HTERT RPE-1 (cell line): ENCODE data around the gene PRELID3B.

Source experiments
- in situ Hi-C: fragments of 300-500 bp; cut with MboI; formaldehyde crosslinking; loops from 4 replicates; pipeline ENCODE4 v1.14.3; 2020; ENCODE audit warnings: low sequenced_read_pairs

The PRELID3B gene

DNA sequence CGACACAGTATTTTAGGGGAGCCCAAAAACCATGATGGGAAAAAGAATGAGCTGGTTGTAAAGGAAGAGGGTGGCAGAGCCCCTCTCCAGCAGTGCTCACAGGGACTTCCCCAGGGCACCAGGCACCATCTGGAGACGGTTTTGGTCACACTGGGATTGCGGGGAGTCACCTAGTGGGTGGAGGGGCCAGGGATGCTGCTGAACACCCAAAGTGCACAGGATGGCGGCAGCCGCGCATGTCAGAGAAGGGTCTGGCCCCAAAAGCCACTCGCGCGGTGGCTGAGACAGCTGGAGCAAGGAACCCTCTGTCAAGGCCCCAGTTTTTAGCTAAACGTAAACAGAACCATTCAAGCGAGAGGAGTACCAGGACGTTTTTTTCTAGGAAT, 46.4 kb downstream of the PRELID3B start:
- in situ Hi-C loops: no loop called here

DNA sequence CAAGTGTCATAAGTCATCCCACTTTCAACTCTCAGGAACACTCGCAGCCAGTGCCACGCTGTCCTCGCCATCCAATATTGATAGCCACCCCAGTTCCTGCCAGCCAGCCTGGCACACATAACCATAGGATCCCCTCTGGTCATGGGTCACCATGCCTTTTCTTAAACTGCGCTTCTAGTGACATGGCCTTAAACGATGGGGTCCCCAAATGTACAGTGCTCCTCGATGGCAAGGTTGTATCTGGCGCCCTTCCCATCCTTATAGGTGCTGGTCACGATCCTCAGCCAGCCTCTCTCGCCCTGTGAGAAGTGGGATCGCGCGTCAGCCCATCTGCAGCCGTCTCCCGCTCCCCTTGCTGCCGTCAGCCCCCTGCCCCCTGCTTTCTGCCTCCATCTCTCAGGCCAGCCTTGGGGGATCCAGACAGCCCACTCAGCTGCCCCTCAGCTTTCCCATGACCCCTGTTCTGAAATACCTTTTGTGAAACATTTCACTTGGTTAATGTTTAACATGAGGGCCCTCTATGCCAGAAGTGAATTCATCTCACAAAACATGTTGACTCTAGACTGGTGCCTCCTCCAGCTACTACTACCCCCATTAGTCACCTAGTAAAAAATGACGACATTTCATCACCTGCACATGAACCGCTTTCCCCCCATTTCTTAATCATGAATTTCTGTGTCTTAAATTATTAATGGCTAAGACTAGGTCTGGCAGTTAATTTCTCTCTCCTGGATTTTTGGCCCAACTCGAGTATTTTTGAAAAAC, 46.9 kb downstream of the PRELID3B start:
- in situ Hi-C loops: no loop called here

DNA sequence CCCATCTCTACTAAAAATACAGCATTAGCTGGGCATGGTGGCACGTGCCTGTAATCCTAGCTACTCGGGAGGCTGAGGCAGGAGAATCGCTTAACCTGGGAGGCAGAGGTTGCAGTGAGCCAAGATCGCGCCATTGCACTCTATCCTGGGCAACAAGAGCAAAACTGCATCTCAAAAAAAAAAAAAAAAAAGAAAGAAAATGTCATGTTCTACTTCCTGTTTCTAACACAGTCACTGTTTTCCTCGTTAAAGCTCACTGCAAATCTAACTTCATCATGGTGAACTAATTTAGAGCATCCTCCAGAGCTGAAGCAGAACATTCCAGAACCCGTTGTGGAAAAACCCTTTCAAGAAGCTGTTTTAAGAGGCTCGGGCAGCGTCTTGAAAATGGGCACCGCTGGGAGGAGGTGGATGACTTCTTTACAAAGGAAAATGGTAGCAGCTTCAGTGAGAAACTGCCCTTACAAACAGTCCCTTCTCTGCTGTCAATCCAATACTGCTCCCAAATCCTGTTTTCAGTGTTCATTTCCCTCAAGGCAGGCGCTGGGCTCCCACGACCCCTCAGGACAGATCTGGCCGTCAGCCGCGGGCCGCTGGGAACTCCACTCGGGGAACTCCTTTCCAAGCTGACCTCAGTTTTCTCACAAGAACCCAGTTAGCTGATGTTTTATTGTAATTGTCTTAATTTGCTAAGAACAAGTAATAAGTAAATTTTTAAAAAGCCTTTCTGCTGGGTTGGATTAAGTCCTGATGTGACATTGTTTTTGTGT, 48.0 kb downstream of the PRELID3B start:
- in situ Hi-C loops: no loop called here

DNA sequence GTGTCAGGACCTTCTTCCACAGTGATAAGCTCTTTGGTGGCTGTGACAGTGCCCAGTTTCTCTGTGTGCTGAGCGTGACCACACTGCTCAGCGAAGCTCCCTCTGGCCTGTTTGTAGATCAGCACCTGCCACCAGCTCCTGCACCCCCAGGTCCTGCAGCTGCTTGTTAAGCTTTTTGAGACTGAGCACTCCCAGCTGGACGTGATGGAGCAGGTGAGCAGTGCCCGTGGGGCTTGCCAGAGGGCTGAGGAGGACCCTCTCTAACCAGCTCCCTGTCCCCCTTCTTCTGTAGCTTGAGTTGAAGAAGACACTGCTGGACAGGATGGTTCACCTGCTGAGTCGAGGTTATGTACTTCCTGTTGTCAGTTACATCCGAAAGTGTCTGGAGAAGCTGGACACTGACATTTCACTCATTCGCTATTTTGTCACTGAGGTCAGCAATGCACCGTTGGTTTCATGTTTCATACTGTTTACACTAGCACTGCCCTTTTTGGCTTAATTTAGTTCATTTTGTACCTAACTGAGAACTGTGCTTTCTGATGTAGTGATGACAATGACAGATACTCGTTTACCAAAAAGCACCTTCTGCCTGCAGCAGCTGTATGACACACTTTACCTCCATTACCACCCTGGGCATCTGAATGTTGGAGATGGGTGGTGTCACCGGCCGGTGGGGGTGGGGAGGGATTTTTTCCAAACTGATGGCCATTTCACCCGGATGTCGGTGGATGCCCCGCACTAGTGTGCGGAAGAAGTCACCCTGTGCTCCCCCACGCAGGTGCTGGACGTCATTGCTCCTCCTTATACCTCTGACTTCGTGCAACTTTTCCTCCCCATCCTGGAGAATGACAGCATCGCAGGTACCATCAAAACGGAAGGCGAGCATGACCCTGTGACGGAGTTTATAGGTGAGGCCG, 49.0 kb downstream of the PRELID3B start:
- in situ Hi-C loops: no loop called here

DNA sequence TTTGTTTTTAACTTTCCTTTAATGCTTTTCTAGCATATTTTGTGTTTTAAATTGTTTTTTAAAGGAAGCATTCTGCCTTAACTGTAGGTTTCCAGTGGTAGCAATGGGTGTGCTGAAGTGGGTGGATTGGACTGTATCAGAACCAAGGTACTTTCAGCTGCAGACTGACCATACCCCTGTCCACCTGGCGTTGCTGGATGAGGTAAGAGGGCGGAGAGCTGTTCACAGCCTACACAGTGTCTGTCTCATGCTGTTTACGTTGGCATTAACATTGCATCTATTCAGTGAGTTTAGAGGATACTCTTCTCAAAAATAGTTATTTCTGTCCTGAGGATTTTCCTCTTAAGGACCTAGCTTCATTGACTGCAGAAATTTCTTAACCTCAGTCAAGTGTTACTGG, 49.7 kb downstream of the PRELID3B start:
- in situ Hi-C loops: no loop called here

DNA sequence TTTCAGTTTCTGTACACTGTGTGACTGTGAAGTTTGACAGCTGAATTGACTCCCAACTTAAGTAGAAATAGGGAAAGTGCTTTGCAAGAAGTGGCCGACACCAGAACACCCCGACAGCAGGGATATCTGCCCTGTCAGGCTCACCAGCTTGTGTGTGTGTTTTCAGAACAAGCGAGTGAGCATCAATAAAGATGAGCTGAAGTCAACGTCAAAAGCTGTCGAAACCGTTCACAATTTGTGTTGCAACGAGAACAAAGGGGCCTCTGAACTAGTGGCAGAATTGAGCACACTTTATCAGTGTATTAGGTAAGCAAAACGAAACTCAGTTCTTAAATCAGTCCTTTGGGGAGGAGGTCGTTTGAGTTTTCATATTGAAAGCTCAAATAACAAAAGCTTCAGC, 50.9 kb downstream of the PRELID3B start:
- in situ Hi-C loops: no loop called here

DNA sequence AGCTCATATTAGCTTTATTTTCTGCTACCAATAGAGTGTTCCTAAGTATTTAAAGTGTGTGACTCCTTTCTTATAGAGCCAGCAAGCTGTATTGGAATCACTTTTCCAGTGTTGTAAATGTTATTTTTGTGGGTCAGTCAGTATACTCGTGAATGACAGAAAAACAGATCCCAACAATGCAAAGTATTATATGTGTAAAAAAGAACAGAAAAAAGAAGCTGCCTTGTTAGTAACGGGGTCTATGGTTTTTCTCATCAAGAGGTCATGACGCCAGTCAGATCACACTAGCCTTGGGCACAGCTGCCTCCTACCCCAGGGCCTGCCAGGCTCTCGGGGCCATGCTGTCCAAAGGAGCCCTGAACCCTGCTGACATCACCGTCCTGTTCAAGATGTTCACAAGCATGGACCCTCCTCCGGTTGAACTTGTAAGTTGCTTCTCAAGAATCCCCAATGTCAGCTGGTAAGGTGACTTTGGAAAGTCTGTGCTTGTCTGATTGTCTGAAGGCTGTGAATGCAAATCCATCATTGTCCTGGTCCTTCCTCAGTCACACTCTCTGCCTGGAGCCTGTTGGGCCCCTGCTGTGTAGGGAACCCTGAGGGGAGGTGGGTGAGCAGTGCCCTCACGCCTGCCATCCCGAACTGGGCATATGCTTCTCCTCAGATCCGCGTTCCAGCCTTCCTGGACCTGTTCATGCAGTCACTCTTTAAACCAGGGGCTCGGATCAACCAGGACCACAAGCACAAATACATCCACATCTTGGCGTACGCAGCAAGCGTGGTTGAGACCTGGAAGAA, 51.7 kb downstream of the PRELID3B start:
- in situ Hi-C loops: no loop called here

DNA sequence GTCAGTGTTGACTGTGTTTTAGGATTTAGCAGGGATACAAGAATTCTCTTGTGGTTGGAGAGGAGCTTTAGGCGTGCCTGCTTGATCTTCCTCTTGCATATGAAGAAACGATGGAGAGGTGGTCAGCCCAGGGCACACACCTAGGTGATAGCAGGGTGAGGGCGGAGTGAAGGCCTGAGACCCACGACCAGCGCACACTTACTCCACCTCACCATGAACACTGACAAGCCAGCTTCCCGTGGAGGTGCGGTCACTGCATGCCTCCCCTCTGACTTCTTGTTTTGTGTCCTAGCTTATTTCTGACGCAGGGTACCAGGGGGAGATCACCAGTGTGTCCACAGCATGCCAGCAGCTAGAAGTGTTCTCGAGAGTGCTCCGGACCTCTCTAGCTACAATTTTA, 53.4 kb downstream of the PRELID3B start:
- in situ Hi-C loops: no loop called here

DNA sequence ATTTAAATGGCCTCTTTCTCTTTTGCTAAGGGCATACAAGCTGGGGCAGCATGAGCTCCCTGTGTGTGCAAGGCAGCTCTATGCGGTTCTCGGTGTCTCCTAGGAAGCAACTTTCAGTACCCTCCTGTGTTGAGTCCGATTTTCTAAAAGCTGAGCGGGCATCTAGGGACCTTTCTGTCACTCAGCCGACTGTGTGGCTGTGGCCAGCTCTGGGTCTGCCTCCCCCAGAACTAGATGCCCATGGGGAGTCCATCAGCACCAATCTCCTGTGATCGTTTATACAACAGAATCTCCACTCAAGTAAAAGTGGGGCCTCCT, 54.1 kb downstream of the PRELID3B start:
- in situ Hi-C loops: no loop called here

DNA sequence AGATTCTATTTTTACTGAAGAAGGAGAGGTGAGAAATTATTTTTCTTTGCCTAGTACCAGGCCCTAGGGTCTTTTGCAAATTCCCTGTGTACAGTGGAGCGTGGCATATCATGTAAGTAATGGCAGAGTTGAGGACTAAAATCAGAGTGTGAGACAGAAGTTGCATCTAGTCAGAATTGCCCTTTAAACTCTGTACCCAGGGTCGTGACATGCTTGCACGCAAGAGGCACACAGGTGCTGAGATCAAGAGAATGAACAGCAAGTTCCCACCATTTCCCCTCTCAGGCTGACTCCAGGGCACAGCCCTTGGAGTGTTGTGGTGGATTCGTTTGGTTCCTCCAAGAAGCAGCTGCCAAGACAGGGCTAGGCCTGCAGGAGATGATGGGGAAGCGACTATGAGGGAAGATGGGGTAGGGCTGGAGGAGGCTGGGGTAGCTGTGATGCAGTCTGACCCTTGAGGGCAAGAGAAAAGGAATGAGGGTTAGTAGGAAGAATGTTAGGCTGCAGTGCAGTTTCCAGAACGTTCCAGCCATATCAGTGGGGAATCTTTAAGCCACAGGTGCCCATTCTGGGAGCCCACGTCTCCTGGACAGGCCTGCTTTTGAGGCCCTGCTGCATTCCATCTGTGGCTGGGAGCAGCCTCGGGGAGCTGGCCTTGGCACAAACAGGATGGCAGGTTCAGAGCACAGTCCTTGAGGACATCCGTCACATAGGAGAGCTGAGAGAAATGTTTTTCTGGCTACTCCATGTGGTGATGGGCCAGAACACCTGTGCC, 54.6 kb downstream of the PRELID3B start:
- in situ Hi-C loops: no loop called here

DNA sequence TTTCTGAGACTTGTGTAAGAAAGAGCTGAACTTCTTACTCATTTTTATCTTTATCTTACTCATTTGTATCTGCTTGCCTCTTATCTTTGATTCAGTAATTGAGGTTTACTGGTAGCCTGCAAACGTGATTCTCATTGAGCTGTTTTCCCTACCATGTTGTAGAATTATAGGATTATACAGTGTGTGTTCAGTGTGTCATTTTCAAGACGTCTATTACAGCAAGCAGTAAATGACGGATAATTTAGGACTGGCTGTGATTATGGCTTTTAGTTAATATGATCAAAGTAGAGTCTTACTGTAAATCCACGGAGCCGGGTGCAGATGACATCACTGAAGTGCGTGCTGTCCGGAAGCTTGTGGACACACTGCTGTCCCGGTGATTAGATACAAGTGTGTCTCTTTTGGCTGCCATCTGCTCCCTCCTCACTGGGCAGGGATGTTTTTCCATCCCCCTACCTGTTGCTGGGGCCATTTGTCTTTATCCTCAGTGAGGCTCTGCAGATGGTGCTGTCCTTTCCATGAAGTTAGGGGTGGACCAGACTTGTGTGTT, 55.5 kb downstream of the PRELID3B start:
- in situ Hi-C loops: no loop called here

DNA sequence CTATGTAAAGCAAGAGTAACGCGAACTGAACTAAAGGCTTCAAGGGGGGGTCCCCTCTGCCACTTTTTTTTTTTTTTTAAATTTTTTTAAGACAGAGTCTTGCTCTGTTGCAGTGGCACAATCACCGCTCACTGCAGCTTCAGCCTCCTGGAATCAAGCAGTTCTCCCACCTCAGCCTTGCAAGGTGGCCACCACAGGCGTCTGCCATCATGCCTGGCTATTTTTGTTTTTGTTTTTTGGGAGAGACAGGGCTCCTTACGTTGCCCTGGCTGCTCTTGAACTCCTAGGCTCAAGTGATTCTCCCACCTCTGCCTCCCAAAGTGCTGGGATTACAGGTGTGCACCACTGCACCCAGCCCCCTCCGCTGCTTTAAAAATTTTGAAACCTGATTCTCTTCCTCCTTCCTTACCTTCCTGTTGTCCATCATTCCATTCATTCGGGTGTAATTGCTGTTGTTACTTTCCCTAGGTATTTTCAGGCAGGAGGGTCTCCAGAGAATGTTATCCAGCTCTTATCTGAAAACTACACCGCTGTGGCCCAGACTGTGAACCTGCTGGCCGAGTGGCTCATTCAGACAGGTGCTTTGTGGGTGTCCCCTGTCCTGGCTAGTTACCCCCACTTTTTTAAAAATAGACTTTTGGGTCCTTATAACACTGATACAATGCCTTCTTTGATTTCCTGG, 56.2 kb downstream of the PRELID3B start:
- in situ Hi-C loops: no loop called here

DNA sequence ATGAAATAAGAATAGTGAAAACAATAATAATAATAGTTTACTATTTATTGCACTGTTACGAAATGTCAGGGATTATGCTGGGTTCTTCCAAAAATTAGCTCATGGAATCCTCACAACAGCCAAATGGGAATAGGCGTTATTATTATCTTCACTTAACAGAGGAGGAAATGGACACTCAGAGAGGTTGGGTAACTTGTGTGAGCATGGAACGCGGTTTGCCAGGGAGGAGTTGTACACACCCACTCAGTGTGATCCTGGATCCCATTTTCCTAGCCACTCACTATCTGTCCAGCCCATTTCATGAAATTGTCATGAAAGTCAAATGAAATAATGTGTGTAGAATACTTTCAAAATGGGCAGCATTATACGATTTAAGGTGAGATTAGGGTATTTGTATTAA, 56.9 kb downstream of the PRELID3B start:
- in situ Hi-C loops: no loop called here

DNA sequence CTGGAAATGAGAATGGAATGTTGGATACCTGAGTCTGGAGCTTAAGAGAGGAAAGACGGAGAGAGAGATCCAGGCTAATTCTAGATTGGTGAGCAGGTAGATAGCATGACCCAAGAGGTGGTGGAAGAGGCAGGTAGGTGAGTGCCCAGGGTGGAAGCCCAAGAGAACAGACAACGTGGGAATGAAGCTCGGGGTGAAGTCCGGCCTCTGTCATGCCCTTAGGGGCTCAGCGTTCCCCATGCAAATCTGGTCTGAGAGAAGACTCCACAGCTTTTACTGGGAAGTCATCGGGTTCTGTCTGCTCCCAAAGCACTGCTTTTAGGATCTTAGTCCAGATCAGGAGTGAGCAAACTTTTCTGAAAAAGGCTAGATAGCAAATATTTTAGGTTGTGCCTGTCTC, 57.9 kb downstream of the PRELID3B start:
- in situ Hi-C loops: no loop called here
